Measurements from ENCODE around the gene ZNF467.

DNA sequence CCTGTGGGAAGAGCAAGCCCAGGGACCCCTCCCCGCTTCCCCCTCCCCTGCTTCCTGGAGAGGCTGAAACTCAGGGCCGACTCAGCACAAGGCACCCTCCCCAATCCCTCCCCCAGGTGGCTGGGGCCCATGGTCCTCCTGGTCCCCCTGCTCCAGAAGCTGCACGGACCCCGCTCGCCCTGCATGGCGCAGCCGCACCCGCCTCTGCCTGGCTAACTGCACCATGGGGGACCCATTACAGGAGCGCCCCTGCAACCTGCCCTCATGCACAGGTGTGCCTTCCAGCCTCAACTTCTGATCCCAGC, 45.1 kb upstream of the ZNF467 start:
- TF ChIP-seq, protein P1, sequence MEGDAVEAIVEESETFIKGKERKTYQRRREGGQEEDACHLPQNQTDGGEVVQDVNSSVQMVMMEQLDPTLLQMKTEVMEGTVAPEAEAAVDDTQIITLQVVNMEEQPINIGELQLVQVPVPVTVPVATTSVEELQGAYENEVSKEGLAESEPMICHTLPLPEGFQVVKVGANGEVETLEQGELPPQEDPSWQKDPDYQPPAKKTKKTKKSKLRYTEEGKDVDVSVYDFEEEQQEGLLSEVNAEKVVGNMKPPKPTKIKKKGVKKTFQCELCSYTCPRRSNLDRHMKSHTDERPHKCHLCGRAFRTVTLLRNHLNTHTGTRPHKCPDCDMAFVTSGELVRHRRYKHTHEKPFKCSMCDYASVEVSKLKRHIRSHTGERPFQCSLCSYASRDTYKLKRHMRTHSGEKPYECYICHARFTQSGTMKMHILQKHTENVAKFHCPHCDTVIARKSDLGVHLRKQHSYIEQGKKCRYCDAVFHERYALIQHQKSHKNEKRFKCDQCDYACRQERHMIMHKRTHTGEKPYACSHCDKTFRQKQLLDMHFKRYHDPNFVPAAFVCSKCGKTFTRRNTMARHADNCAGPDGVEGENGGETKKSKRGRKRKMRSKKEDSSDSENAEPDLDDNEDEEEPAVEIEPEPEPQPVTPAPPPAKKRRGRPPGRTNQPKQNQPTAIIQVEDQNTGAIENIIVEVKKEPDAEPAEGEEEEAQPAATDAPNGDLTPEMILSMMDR (IDR thresholded peaks at IDR 0.05), result no peak
- TF ChIP-seq POLR2A (IDR thresholded peaks at IDR 0.05), result no peak
